ENCODE measurements around the gene GOLGB1.
"Not testable (repeated sequence)": the region's sequence is repeated elsewhere in the genome, so short reads cannot be mapped to it uniquely, and the experiment has no call there.

The GOLGB1 gene

GRCh38 chr3:121749276-121750086 is at the start of gene GOLGB1:
Gene GOLGB1 (minus strand): TSS chr3:121749741. CDS start chr3:121730971, 18,770 bp downstream.
- Mint-ChIP-seq H3K4me3 (no peak within 1 kb of the TSS), H3K9me3 (no peaks in the 10 kb centered on the region), H3K27ac (no peak within 1 kb of the TSS), H3K4me1 (peaks cover 10% of the 10 kb centered on the region), H3K36me3 (no peaks in the 10 kb centered on the region), H3K27me3 (peaks cover 3% of the 10 kb centered on the region)

DNA sequence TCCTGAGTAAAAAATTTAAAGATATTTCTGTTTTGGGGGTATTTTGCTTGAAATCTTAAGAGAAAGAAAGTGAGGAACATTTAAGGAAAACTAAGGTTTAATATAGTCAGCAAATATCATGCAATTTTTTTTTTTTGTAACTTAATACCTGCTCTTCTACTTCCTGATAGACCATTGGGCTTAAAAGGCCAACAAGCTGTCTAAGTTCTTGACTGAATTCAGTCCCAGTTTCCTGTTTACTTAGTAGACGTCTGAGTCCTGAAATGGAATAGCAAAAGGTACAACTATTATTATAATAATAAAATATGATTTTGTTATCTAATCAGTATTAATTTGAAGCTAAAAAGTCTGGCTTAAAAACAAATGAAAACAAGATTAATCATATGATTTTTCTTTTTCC is 47.4 kb upstream of the GOLGB1 start:
- no peak overlapping the region for H3K27ac Mint-ChIP-seq
- no peaks in the 10 kb centered on the region for H3K27me3 Mint-ChIP-seq
- H3K4me3 Mint-ChIP-seq = no peak overlapping the region
- peaks cover 24% of the 10 kb centered on the region for H3K36me3 Mint-ChIP-seq
- H3K4me1 Mint-ChIP-seq = peaks cover 11% of the 10 kb centered on the region
- no peaks in the 10 kb centered on the region for H3K9me3 Mint-ChIP-seq

DNA sequence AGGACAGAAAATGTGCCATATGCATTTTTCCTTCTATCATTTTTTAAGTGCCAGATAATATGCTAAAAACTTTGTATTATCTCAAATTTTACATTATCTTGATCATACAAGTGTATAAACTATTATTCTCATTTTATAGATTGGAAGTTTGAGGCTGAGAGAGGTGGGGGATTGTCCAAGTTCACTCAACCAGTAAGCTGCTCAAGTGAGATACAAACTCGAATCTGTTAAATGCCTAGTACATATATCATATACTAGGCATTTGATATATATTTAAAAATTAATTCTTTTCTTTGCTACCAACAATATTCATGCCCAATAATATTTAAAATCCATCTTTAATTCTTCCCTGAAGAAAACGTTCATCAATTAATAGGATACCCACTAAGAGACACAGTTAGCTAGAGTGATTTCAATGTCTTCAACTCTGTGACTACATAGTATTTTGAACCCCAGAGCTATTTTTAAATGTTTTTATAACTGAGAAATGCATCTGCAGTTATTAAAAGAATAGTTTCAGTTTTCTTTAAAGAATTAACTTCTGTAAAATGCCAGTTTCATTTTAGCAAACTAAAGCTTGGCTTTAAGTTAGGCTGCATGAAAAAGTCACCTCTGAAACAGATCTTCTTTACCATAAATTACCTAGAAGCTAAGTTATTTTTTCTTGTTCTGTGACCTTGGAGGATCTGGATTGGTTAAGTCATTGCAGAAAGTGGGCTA is 44.9 kb upstream of the GOLGB1 start:
- Mint-ChIP-seq H3K27ac (no peak overlapping the region), H3K4me1 (no peaks in the 10 kb centered on the region), H3K36me3 (peaks cover 17% of the 10 kb centered on the region), H3K4me3 (no peak overlapping the region), H3K27me3 (no peaks in the 10 kb centered on the region), H3K9me3 (no peaks in the 10 kb centered on the region)

- no peaks in the 10 kb centered on the region for H3K9me3 Mint-ChIP-seq
- no peak overlapping the region for H3K27ac Mint-ChIP-seq
- peaks cover 29% of the 10 kb centered on the region for H3K36me3 Mint-ChIP-seq
- H3K27me3 Mint-ChIP-seq = no peaks in the 10 kb centered on the region
- H3K4me1 Mint-ChIP-seq = no peaks in the 10 kb centered on the region
- H3K4me3 Mint-ChIP-seq = no peak overlapping the region
These were observed 43.5 kb upstream of the GOLGB1 start for GRCh38 chr3:121793078-121793477.

- Mint-ChIP-seq H3K27ac (no peak overlapping the region), H3K36me3 (peaks cover 37% of the 10 kb centered on the region), H3K4me3 (no peak overlapping the region), H3K27me3 (no peaks in the 10 kb centered on the region), H3K9me3 (no peaks in the 10 kb centered on the region), H3K4me1 (no peaks in the 10 kb centered on the region)
These were observed 36.9 kb upstream of the GOLGB1 start for GRCh38 chr3:121786485-121786884.

GRCh38 chr3:121782784-121783183 is 33.2 kb upstream of the GOLGB1 start:
- H3K4me1 Mint-ChIP-seq, H3K27ac Mint-ChIP-seq, H3K9me3 Mint-ChIP-seq, H3K4me3 Mint-ChIP-seq, H3K27me3 Mint-ChIP-seq: not testable (repeated sequence)
- H3K36me3 Mint-ChIP-seq = peaks cover 38% of the 10 kb centered on the region

DNA sequence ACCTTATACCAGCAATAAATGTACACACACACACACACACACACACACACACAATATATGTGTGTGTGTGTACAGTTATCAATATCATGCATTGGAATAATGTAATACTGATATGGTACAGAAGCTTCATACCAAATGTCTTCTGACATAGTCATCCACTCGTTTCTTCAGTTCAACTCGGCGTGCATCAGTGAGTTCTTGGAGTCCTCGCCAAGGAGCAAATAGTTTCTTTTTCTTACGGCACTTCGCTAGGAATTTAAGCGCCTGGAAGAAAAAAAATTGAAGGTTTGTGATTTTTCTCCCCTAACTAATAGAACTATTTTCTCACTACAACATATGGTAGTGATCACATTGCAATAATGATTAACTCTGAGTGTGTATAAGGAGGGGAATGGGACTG is 32.1 kb upstream of the GOLGB1 start:
- Mint-ChIP-seq H3K4me3 (no peak overlapping the region), H3K9me3 (no peaks in the 10 kb centered on the region), H3K36me3 (peaks cover 42% of the 10 kb centered on the region), H3K27ac (no peak overlapping the region), H3K4me1 (no peaks in the 10 kb centered on the region), H3K27me3 (no peaks in the 10 kb centered on the region)

- H3K36me3 Mint-ChIP-seq = peaks cover 52% of the 10 kb centered on the region
- H3K4me3 Mint-ChIP-seq, H3K27ac Mint-ChIP-seq, H3K9me3 Mint-ChIP-seq, H3K27me3 Mint-ChIP-seq, H3K4me1 Mint-ChIP-seq: not testable (repeated sequence)
These were observed 25.6 kb upstream of the GOLGB1 start for GRCh38 chr3:121775095-121775494.

GRCh38 chr3:121769246-121769645 is 19.7 kb upstream of the GOLGB1 start:
- peaks cover under 1% of the 10 kb centered on the region for H3K9me3 Mint-ChIP-seq
- H3K36me3 Mint-ChIP-seq = peaks cover 27% of the 10 kb centered on the region
- H3K4me3 Mint-ChIP-seq = no peak overlapping the region
- no peak overlapping the region for H3K27ac Mint-ChIP-seq
- H3K4me1 Mint-ChIP-seq = no peaks in the 10 kb centered on the region
- peaks cover under 1% of the 10 kb centered on the region for H3K27me3 Mint-ChIP-seq

GRCh38 chr3:121768452-121768851 is 18.9 kb upstream of the GOLGB1 start:
- Mint-ChIP-seq H3K27ac (no peak overlapping the region), H3K4me1 (no peaks in the 10 kb centered on the region), H3K27me3 (peaks cover 1% of the 10 kb centered on the region), H3K36me3 (peaks cover 21% of the 10 kb centered on the region), H3K4me3 (no peak overlapping the region), H3K9me3 (no peaks in the 10 kb centered on the region)

DNA sequence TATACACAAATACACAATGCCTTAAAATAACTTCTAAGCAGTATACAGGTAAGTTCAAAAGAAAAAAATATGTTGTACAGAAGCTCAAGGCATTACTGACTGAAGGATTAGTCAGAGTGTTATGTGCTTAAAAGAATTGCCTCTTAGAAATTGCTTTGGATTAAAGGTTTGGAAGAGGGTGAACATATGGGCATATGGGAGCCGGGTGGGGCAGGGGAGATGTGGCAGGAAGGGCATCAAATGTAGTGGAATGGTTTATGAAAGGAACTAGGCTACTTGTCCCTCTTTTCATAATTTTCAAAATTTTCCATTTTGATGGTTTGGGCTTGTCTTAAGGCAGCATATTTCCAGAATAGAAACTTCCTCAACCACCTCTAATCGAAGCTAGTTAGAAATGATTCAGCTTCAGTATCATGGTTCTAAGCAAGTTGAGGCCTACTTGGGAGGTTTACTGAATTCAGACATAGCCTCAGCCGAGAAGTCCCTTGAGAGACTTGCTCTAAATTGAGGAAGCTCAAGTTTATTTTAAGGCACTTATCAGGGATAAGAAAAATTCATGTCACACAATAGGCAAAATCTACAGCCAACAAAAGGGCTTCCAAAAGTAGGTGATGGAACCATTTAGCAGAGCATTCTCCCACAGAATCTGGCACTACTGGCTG is 10.1 kb upstream of the GOLGB1 start:
- Mint-ChIP-seq H3K9me3 (no peaks in the 10 kb centered on the region), H3K4me3 (no peak overlapping the region), H3K27ac (no peak overlapping the region), H3K27me3 (peaks cover 4% of the 10 kb centered on the region), H3K36me3 (no peaks in the 10 kb centered on the region), H3K4me1 (no peaks in the 10 kb centered on the region)

DNA sequence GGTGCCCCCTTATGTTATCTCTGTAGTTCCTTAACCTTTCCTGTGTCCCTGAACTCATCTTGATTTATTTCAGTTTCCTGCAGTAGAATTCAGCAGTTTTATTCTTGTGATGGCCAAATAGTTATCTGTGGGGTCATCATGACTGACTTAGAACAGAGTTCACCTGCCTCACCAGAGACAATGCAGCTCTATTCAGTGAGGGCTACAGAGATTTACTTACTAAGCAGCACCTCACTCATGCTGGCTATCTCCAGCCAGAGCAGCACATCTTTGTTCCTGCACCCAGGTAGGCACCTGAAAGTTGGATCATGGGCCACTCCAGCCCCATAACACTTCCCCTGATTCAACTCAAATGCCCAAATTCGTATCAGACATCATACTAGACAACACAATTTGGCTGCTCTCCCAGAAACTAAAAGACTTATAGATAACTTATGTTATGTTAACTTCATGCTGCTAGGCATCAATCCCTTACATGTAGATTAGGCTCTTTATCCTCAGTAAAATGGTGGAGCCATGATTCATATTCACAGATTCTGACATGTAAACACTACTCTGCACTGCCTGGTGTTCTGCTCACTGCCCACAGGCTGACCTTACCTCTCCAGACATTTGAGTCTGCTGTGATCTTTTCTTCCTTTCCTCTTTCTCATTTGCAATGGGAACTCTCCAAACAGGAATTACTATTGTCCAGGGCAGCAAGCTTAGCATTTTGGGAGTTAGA is 9.3 kb upstream of the GOLGB1 start:
- Mint-ChIP-seq H3K27ac (no peak overlapping the region), H3K4me3 (no peak overlapping the region), H3K9me3 (no peaks in the 10 kb centered on the region), H3K27me3 (peaks cover 2% of the 10 kb centered on the region), H3K4me1 (no peaks in the 10 kb centered on the region), H3K36me3 (no peaks in the 10 kb centered on the region)

GRCh38 chr3:121757812-121758545 is 8.4 kb upstream of the GOLGB1 start:
- Mint-ChIP-seq H3K4me3 (no peak overlapping the region), H3K4me1 (no peaks in the 10 kb centered on the region), H3K27ac (no peak overlapping the region), H3K36me3 (no peaks in the 10 kb centered on the region), H3K9me3 (no peaks in the 10 kb centered on the region), H3K27me3 (peaks cover 2% of the 10 kb centered on the region)

- Mint-ChIP-seq H3K27ac (no peak overlapping the region), H3K9me3 (no peaks in the 10 kb centered on the region), H3K27me3 (peaks cover 2% of the 10 kb centered on the region), H3K36me3 (no peaks in the 10 kb centered on the region), H3K4me3 (no peak overlapping the region), H3K4me1 (no peaks in the 10 kb centered on the region)
These were observed 7.7 kb upstream of the GOLGB1 start for GRCh38 chr3:121757087-121757811.
